Right renal cortex interstitium (tissue), 3 donors: ENCODE measurements around the gene TXNL4A. TPM values are rescaled to one million over a fixed set of nuclear protein-coding genes. Genes with fewer than 3 reads are reported as not detected.
A peak's percentile ranks its signal among the peaks of the same experiment; 100 is the strongest.
"Not testable (repeated sequence)": the region's sequence is repeated elsewhere in the genome, so short reads cannot be mapped to it uniquely, and the experiment has no call there.

Source experiments
- DNase-seq, 3 donors: peaks; one replicate each; pipeline ENCODE4 v3.0.0-alpha.2; 2013; ENCODE audit warnings: low read depth in 3 of 3, low spot score in 2 of 3
- polyA plus RNA-seq, 3 donors: library from polyadenylated mRNA; unstranded; fragments of 120-200 nt; gene quantifications; one replicate each; pipeline ENCODE4 v1.2.1, GENCODE V29; 2013; ENCODE audit not compliant: insufficient read length in 3 of 3

TXNL4A gene
- polyA plus RNA-seq, 3 donors: 78.1 to 88.4 (median 80.6) TPM

GRCh38 chr18:79965119-79965902 is 23.1 kb downstream of the TXNL4A start:
- DNase-seq: peak in 1 of 3 donors; percentile 36

- DNase-seq: no peak
Observed at GRCh38 chr18:79964330-79965118, 23.8 kb downstream of the TXNL4A start, which contains the start of gene HSBP1L1. TSS of gene HSBP1L1 (plus strand) at chr18:79964643. CDS start at chr18:79964736, 93 bp downstream.

- no peak for DNase-seq
Observed at GRCh38 chr18:79963658-79964329, 24.6 kb downstream of the TXNL4A start.

- DNase-seq: no peak
Observed at GRCh38 chr18:79962835-79963657, 25.3 kb downstream of the TXNL4A start.

GRCh38 chr18:79962311-79962710 is 26.1 kb downstream of the TXNL4A start:
- no peak for DNase-seq

- no peak for DNase-seq
Observed at GRCh38 chr18:79961527-79962291, 26.7 kb downstream of the TXNL4A start.

- no peak for DNase-seq
Observed at GRCh38 chr18:79960921-79961526, 27.3 kb downstream of the TXNL4A start.

- not testable (repeated sequence) for DNase-seq
Observed at GRCh38 chr18:79960161-79960801, 28.1 kb downstream of the TXNL4A start.

- DNase-seq: no peak
Observed at GRCh38 chr18:79958981-79959380, 29.4 kb downstream of the TXNL4A start.

- DNase-seq: no peak
Observed at GRCh38 chr18:79956276-79956675, 32.1 kb downstream of the TXNL4A start.

- DNase-seq: no peak
Observed at GRCh38 chr18:79955302-79956075, 32.9 kb downstream of the TXNL4A start.

- no peak for DNase-seq
Observed at GRCh38 chr18:79954791-79955190, 33.6 kb downstream of the TXNL4A start.

GRCh38 chr18:79953971-79954651 is 34.3 kb downstream of the TXNL4A start:
- no peak for DNase-seq

- DNase-seq: no peak
Observed at GRCh38 chr18:79952996-79953559, 35.3 kb downstream of the TXNL4A start.

GRCh38 chr18:79952456-79952995 is 35.8 kb downstream of the TXNL4A start:
- no peak for DNase-seq

- DNase-seq: peak in 1 of 3 donors; percentile 78
Observed at GRCh38 chr18:79951545-79952455, 36.6 kb downstream of the TXNL4A start, which contains the start of gene SLC66A2. TSS of gene SLC66A2 (minus strand) at chr18:79951653. CDS start at chr18:79950926, 727 bp downstream.
